MM.1S (cell line): ENCODE results near the gene PIP4K2B.

ENCODE experiments used
- DNase-seq: peaks from one replicate; pipeline ENCODE4 v3.0.0-alpha.2; 2015
- H2AFZ ChIP-seq: fragments of 300-600 bp; sonication (generic); 2 replicates; pipeline ENCODE4 v1.6.0; 2016; ENCODE audit warnings: antibody characterized with exemption, low read length
- H3F3A ChIP-seq: fragments of 300-600 bp; sonication (generic); 2 replicates; pipeline ENCODE4 v1.6.1; 2016; ENCODE audit warnings: mild to moderate bottlenecking, antibody characterized with exemption, low read length, moderate library complexity, mixed read lengths; ENCODE audit not compliant: insufficient read depth
- H3K27ac ChIP-seq: fragments of 300-600 bp; sonication (generic); 2 replicates; pipeline ENCODE4 v1.5.1; 2016; ENCODE audit warnings: mild to moderate bottlenecking, low read length
- H3K27me3 ChIP-seq: fragments of 300-600 bp; sonication (generic); replicated peaks from 2 replicates; pipeline ENCODE4 v1.6.0; 2016; ENCODE audit warnings: low read length; ENCODE audit not compliant: insufficient read depth
- H3K36me3 ChIP-seq: fragments of 300-600 bp; sonication (generic); replicated peaks from 2 replicates; pipeline ENCODE4 v1.6.1; 2016; ENCODE audit warnings: mild to moderate bottlenecking, low read length, mixed read lengths; ENCODE audit not compliant: insufficient read depth
- H3K4me1 ChIP-seq: fragments of 300-600 bp; sonication (generic); 2 replicates; pipeline ENCODE4 v1.6.1; 2016; ENCODE audit warnings: low read length, mixed read lengths
- H3K4me2 ChIP-seq: fragments of 300-600 bp; sonication (generic); 2 replicates; pipeline ENCODE4 v1.6.0; 2016; ENCODE audit warnings: low read depth, low read length
- H3K4me3 ChIP-seq: fragments of 300-600 bp; sonication (generic); 2 replicates; pipeline ENCODE4 v1.5.1; 2016; ENCODE audit warnings: low read length, mixed read lengths
- H3K79me2 ChIP-seq: fragments of 300-600 bp; sonication (generic); 2 replicates; pipeline ENCODE4 v1.6.1; 2016; ENCODE audit warnings: mixed run types, low read length, mixed read lengths
- H3K9ac ChIP-seq: fragments of 300-600 bp; sonication (generic); 2 replicates; pipeline ENCODE4 v1.6.1; 2016; ENCODE audit warnings: low read length, mixed read lengths
- H3K9me2 ChIP-seq: fragments of 300-600 bp; sonication (generic); replicated peaks from 2 replicates; pipeline ENCODE4 v1.6.1; 2016; ENCODE audit warnings: mild to moderate bottlenecking, low read length, mixed read lengths; ENCODE audit not compliant: insufficient read depth
- H3K9me3 ChIP-seq: fragments of 300-600 bp; sonication (generic); replicated peaks from 2 replicates; pipeline ENCODE4 v1.6.1; 2016; ENCODE audit warnings: mild to moderate bottlenecking, low read length, mixed read lengths; ENCODE audit not compliant: insufficient read depth
- H4K20me1 ChIP-seq: fragments of 300-600 bp; sonication (generic); 2 replicates; pipeline ENCODE4 v1.6.1; 2016; ENCODE audit warnings: mild to moderate bottlenecking, low read length, moderate library complexity, mixed read lengths; ENCODE audit not compliant: insufficient read depth
- EZH2 ChIP-seq: fragments of 300-600 bp; sonication (generic); optimal IDR thresholded peaks from 2 replicates; pipeline ENCODE3; 2017; ENCODE audit warnings: low read depth, mild to moderate bottlenecking, antibody characterized with exemption, low read length, mixed read lengths
- EZH2phosphoT487 ChIP-seq: fragments of 300-600 bp; sonication (generic); IDR thresholded peaks from 2 replicates; pipeline ENCODE4 v1.6.1; 2018; ENCODE audit warnings: antibody characterized with exemption, low read length
- TF ChIP-seq, protein P1 (sequence below): fragments of 300-600 bp; sonication (generic); IDR thresholded peaks from 2 replicates; pipeline ENCODE4 v1.5.1; 2016; ENCODE audit warnings: antibody characterized with exemption, low read length, mixed read lengths

Gene PIP4K2B

DNA sequence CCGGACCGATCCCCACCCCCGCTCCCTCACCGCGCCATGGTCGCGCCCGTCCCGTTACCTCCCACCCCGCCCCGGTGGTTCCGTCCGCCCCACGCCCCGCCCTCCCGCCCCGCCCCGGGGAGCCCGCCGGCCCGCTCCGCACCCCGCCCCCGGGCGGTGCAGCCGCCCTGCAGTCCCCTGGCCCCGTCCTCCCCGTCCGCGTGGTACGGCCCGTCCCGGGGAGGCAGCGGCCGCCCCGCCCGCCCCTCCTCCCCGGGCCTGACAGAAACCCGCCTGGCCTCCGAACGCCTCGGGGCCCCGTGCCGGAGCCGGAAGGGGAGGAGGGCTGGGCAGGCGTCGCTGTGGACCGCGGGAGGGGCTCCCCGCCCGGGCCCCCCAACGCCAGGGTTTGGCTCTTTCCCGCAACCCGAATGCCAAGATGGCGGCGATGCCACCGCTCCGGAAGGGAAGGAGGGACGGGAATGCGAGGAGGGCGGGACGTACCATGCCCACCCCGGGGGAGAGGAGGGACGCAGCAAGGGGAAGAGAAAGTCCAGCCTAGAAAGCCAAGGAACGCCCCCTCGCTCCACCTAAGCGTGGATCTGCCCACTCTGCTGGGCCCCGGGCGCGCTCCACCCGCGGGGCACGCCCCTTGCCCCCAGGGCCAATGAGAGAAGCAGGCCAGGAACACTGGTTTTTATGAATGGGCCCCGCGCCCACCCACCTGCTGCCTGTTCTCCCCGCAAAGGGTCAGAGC lies at the start of gene PIP4K2B:
Gene PIP4K2B, minus strand, starts transcription at position 56 of the 736 bp plus-strand sequence. CDS start 132 bp downstream, outside the sequence.
- peak; percentile 88 for DNase-seq
- H3K27me3 ChIP-seq, result no peaks in the 10 kb centered on the region

DNA sequence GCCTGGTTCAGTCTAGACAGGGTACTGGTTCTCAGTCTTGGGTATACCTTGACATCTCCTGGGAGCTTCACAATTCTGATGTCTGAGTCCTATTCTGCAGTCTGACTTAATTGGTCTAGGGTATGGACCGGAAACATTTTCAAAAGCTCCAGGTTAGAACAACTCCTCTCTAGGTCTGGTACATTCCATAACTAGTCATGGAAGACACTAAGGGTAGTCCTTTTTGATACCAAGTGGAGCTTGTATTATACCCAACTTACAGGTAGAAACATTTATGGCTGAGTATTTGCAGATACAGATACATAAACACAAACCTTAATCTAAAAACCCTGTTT lies 49.2 kb upstream of the PIP4K2B start:
- Histone ChIP-seq H3F3A (peaks cover 75% of the 10 kb centered on the region), H3K9me2 (no peaks in the 10 kb centered on the region), H3K36me3 (peaks cover 36% of the 10 kb centered on the region; the same call in 1 of the 2 replicates), H2AFZ (no peak overlapping the region), H3K4me2 (no peak overlapping the region), H3K9me3 (no peaks in the 10 kb centered on the region), H3K79me2 (peaks cover 40% of the 10 kb centered on the region), H3K9ac (no peak overlapping the region), H3K27me3 (no peaks in the 10 kb centered on the region), H3K4me3 (no peak overlapping the region), H3K4me1 (peaks cover 11% of the 10 kb centered on the region), H3K27ac (no peak overlapping the region), H4K20me1 (peaks cover 24% of the 10 kb centered on the region)
- no peak for DNase-seq
- TF ChIP-seq EZH2 (no peak), EZH2phosphoT487 (no peak)
- TF ChIP-seq, protein P1, sequence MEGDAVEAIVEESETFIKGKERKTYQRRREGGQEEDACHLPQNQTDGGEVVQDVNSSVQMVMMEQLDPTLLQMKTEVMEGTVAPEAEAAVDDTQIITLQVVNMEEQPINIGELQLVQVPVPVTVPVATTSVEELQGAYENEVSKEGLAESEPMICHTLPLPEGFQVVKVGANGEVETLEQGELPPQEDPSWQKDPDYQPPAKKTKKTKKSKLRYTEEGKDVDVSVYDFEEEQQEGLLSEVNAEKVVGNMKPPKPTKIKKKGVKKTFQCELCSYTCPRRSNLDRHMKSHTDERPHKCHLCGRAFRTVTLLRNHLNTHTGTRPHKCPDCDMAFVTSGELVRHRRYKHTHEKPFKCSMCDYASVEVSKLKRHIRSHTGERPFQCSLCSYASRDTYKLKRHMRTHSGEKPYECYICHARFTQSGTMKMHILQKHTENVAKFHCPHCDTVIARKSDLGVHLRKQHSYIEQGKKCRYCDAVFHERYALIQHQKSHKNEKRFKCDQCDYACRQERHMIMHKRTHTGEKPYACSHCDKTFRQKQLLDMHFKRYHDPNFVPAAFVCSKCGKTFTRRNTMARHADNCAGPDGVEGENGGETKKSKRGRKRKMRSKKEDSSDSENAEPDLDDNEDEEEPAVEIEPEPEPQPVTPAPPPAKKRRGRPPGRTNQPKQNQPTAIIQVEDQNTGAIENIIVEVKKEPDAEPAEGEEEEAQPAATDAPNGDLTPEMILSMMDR, result no peak

More for the DNA sequence above, at the start of gene PIP4K2B:
- Histone ChIP-seq H3F3A (peaks cover 18% of the 10 kb centered on the region), H3K9me2 (no peaks in the 10 kb centered on the region), H3K4me1 (peaks cover 20% of the 10 kb centered on the region; the same call in 1 of the 2 replicates), H3K79me2 (peaks cover 43% of the 10 kb centered on the region), H2AFZ (peak within 1 kb of the TSS; percentile 87), H4K20me1 (no peaks in the 10 kb centered on the region), H3K27ac (peak within 1 kb of the TSS; percentile 87; the same call in 1 of the 2 replicates), H3K4me2 (peak within 1 kb of the TSS; percentile 95), H3K4me3 (peak within 1 kb of the TSS; percentile 89), H3K9ac (peak within 1 kb of the TSS; percentile 86), H3K9me3 (no peaks in the 10 kb centered on the region), H3K36me3 (peaks cover 4% of the 10 kb centered on the region; the same call in 1 of the 2 replicates)
- TF ChIP-seq EZH2 (no peak), EZH2phosphoT487 (no peak)
- TF ChIP-seq, protein P1, result no peak

DNA sequence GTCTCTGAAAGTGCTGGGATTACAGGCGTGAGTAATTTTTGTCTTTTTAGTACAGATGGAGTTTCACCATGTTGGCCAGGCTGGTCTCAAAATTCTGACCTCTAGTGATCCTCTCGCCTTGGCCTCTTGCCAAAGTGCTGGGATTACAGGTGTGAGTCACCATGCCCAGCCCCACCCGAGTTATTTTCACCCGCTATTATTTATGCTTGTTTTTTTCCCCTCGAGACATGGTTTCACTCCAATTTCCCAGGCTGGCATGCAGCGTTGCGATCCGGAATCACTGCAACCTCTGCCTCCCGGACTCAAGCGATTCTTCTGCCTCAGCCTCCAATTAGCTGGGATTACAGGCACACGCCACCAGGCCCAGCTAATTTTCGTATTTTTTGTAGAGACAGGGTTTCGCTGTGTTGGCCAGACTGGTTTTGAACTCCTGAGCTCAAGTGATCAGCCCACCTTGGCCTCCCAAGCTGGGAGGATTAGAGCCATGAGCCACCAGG lies 45.0 kb upstream of the PIP4K2B start:
- Histone ChIP-seq H3K4me3 (peak overlapping the region; percentile 15; the same call in 1 of the 2 replicates), H3K9me3 (no peaks in the 10 kb centered on the region), H3F3A (peaks cover 33% of the 10 kb centered on the region), H3K36me3 (peaks cover 4% of the 10 kb centered on the region; the same call in 1 of the 2 replicates), H3K4me2 (peak overlapping the region; percentile 60; the same call in 1 of the 2 replicates), H3K27ac (peak overlapping the region; percentile 65; the same call in 1 of the 2 replicates), H4K20me1 (no peaks in the 10 kb centered on the region), H3K79me2 (no peaks in the 10 kb centered on the region), H2AFZ (peak overlapping the region; percentile 42; the same call in 1 of the 2 replicates), H3K4me1 (no peaks in the 10 kb centered on the region), H3K27me3 (no peaks in the 10 kb centered on the region), H3K9ac (no peak overlapping the region; the same call in 1 of the 2 replicates), H3K9me2 (no peaks in the 10 kb centered on the region)
- TF ChIP-seq, protein P1, result no peak
- no peak for TF ChIP-seq EZH2
- no peak for TF ChIP-seq EZH2phosphoT487
- peak; percentile 89 for DNase-seq
